HepG2 (cell line): ENCODE data around the gene CCL24. TPM values are rescaled to one million over a fixed set of nuclear protein-coding genes. Genes with fewer than 3 reads are reported as not detected.
"Not testable (repeated sequence)": the region's sequence is repeated elsewhere in the genome, so short reads cannot be mapped to it uniquely, and the experiment has no call there.

ENCODE experiments used
- ATAC-seq: fragments of 200-7000 bp; cut with Tn5 transposase; 3 replicates; pipeline ENCODE4 v1.9.1; 2020; ENCODE audit warnings: mild to moderate bottlenecking, moderate library complexity
- BruUV-seq: library from RNA; stranded (reverse); fragments of 400-500 nt; replicated peaks from 2 replicates; lab custom pipeline; 2021; lab: Mats Ljungman, UMichigan
- CTCF ChIA-PET: fragments of 300-600 bp; formaldehyde crosslinking; extraction: SDS; loops from one replicate; lab custom pipeline; 2021; ENCODE audit warnings: low total read pairs, inconsistent platforms, low intra/inter-chr PET ratio; lab: Yijun Ruan, JAX
- POLR2A ChIA-PET: fragments of 350-600 bp; sonication (Branson Sonifier 250); formaldehyde crosslinking; loops from one replicate; lab custom pipeline; 2020; ENCODE audit warnings: antibody characterized with exemption, inconsistent platforms; lab: Yijun Ruan, JAX
- DNase-seq: peaks from one replicate; pipeline ENCODE4 v3.0.0-alpha.2; 2015; ENCODE audit warnings: low spot score
- FAIRE-seq: peaks from 3 replicates; lab custom pipeline; 2011; peaks lifted over from hg19 to GRCh38; lab: Jason Lieb, UNC
- H2AFZ ChIP-seq: one replicate; pipeline ENCODE4 v1.6.1; 2011; ENCODE audit warnings: low read length, inconsistent platforms
- H3K27ac ChIP-seq: fragments of 300-600 bp; 3 replicates; pipeline ENCODE4 v1.8.0; 2011; ENCODE audit warnings: mixed run types, mild to moderate bottlenecking, mixed read lengths, low read length, inconsistent platforms; ENCODE audit not compliant: insufficient read depth; ENCODE audit errors: extremely low read length
- H3K27me3 ChIP-seq, 2 experiments: fragments of 200-600 bp in 1 of 2; 2 replicates in 1 of 2; 3 replicates in 1 of 2; pipeline versions ENCODE4 v1.6.0 to v1.8.0; 2011; ENCODE audit warnings: low read length in 2 of 2, mild to moderate bottlenecking in 2 of 2, moderate library complexity in 2 of 2, inconsistent platforms in 1 of 2; ENCODE audit not compliant: insufficient read depth in 2 of 2, control insufficient read depth in 1 of 2
- H3K36me3 ChIP-seq, 2 experiments: fragments of 200-600 bp in 1 of 2; replicated peaks in 1 of 2; 2 replicates in 1 of 2; 3 replicates in 1 of 2; pipeline versions ENCODE4 v1.5.1 to v1.8.0; 2011; ENCODE audit warnings: low read length in 2 of 2, inconsistent platforms in 1 of 2; ENCODE audit not compliant: insufficient read depth in 2 of 2, control insufficient read depth in 1 of 2
- H3K4me1 ChIP-seq: 2 replicates; pipeline ENCODE4 v1.5.1; 2012; ENCODE audit warnings: low read length, inconsistent platforms; ENCODE audit not compliant: insufficient read depth
- H3K4me2 ChIP-seq: 2 replicates; pipeline ENCODE4 v1.6.0; 2011; ENCODE audit warnings: low read depth, low read length, inconsistent platforms
- H3K4me3 ChIP-seq, 3 experiments: fragments of 200-600 bp in 1 of 3; sonication (generic), shearing (Covaris generic) in 1 of 3; replicated peaks in 1 of 3; 2 replicates each; pipeline ENCODE4 v1.5.1; 2011 to 2016; ENCODE audit warnings: low read length in 3 of 3, inconsistent platforms in 2 of 3, low read depth in 2 of 3, mild to moderate bottlenecking in 2 of 3, control low read depth in 1 of 3, mixed read lengths in 1 of 3; ENCODE audit not compliant: insufficient read depth in 1 of 3
- H3K79me2 ChIP-seq: one replicate; pipeline ENCODE4 v1.6.1; 2011; ENCODE audit warnings: low read length, inconsistent platforms; ENCODE audit not compliant: insufficient read depth
- H3K9ac ChIP-seq: 2 replicates; pipeline ENCODE4 v1.6.0; 2011; ENCODE audit warnings: mild to moderate bottlenecking, low read depth, low read length, inconsistent platforms; ENCODE audit not compliant: insufficient read depth
- H3K9me3 ChIP-seq: 2 replicates; pipeline ENCODE4 v1.5.1; 2012; ENCODE audit warnings: mild to moderate bottlenecking, low read length
- H4K20me1 ChIP-seq: 2 replicates; pipeline ENCODE4 v1.6.0; 2011; ENCODE audit warnings: inconsistent platforms, mild to moderate bottlenecking, low read length, moderate library complexity; ENCODE audit not compliant: insufficient read depth
- MXD3 ChIP-seq: IDR thresholded peaks from 2 replicates; pipeline ENCODE4 v1.6.1; 2016; ENCODE audit warnings: mild to moderate bottlenecking, missing biosample characterization, missing genetic modification reagents
- NFKB2 ChIP-seq: sonication (generic); formaldehyde crosslinking; IDR thresholded peaks from 2 replicates; pipeline ENCODE4 v1.4.0; 2020; ENCODE audit warnings: missing genetic modification reagents, borderline replicate concordance
- ZNF121 ChIP-seq: sonication (generic); formaldehyde crosslinking; IDR thresholded peaks from 2 replicates; pipeline ENCODE4 v1.5.0; 2020; ENCODE audit warnings: mild to moderate bottlenecking, missing genetic modification reagents
- WGBS: methylation state at CpG from one replicate; pipeline ENCODE4 v1.1.6; 2017; ENCODE audit warnings: low lambda C conversion rate; 5-methylcytosine and 5-hydroxymethylcytosine counted together
- in situ Hi-C: cut with HindIII; loops from 2 replicates; pipeline ENCODE4 v1.10.0; 2017; ENCODE audit warnings: low pct_unique_long_range_greater_than_20kb; ENCODE audit not compliant: extremely low pct_ligation_motif_present
- intact Hi-C: fragments of 100-400 bp; cut with micrococcal nuclease; formaldehyde crosslinking; loops from one replicate; pipeline ENCODE4 v1.10.0; 2022; ENCODE audit not compliant: unreplicated experiment
- polyA plus RNA-seq, 8 experiments: library from polyadenylated mRNA; depleted of rRNA in 3 of 8; stranded (reverse) in 7 of 8; unstranded in 1 of 8; fragments of >200 nt; fragmentation: Illumina TruSeq in 4 of 8; extraction: Trizol in 4 of 8; gene quantifications; 2 replicates each; pipeline versions ENCODE4 v1.2.1 to v1.2.3, GENCODE V29; 2011 to 2016; ENCODE audit warnings: low read depth in 4 of 8, missing spikeins in 1 of 8, mixed read lengths in 1 of 8; ENCODE audit not compliant: insufficient read depth in 1 of 8
- total RNA-seq, 5 experiments: library from RNA; depleted of rRNA; stranded (reverse); fragments of >200 nt; fragmentation: Illumina TruSeq; extraction: Trizol; gene quantifications; 2 replicates each; pipeline ENCODE4 v1.2.3, GENCODE V29; 2016; ENCODE audit warnings: low read depth in 1 of 5

The CCL24 gene
- total and polyA plus RNA-seq, 2 of the 13 experiments (the other 11 are each of a cell fraction or from before 2014, with no cell fraction given): not detected

GRCh38 chr7:75840029-75840428, 26.4 kb upstream of the CCL24 start:
- in situ Hi-C loops (no loop called here), intact Hi-C loops (no loop called here)
- Histone ChIP-seq H3K4me1 (peaks cover 15% of the 10 kb centered on the region), H3K36me3 (no peaks in the 10 kb centered on the region), H3K9ac (no peak overlapping the region), H3K27me3 (no peaks in the 10 kb centered on the region), H2AFZ (no peak overlapping the region), H3K4me3 (no peak overlapping the region), H3K9me3 (no peaks in the 10 kb centered on the region), H3K27ac (no peak overlapping the region), H3K4me2 (no peak overlapping the region), H4K20me1 (no peaks in the 10 kb centered on the region), H3K79me2 (no peaks in the 10 kb centered on the region)
- no peak for ATAC-seq
- BruUV-seq: no TSS peak
- FAIRE-seq: no peak
- TF ChIP-seq NFKB2: no peak
- TF ChIP-seq MXD3: no peak
- TF ChIP-seq ZNF121: peak; percentile 52; the same call in 1 of the 2 replicates
- ChIA-PET CTCF (no interaction called here), POLR2A (no interaction called here)
- DNase-seq: no peak
- WGBS: 42% methylated on average over 3 of the region's 3 CpGs

GRCh38 chr7:75838281-75838930, 24.8 kb upstream of the CCL24 start:
- ATAC-seq, CTCF ChIA-PET, POLR2A ChIA-PET, H3K4me3 ChIP-seq, H2AFZ ChIP-seq, H3K27me3 ChIP-seq, FAIRE-seq, intact Hi-C loops, DNase-seq, H4K20me1 ChIP-seq, H3K36me3 ChIP-seq, H3K9me3 ChIP-seq, H3K79me2 ChIP-seq, H3K27ac ChIP-seq, BruUV-seq, in situ Hi-C loops, H3K4me2 ChIP-seq, H3K9ac ChIP-seq: not testable (repeated sequence)
- peaks cover 15% of the 10 kb centered on the region for H3K4me1 ChIP-seq
- WGBS: 56% methylated on average over 14 of the region's 14 CpGs
